NCI-H2029 (cell line): Measurements from ENCODE around the gene UVSSA.
"Not testable (repeated sequence)": the region's sequence is repeated elsewhere in the genome, so short reads cannot be mapped to it uniquely, and the experiment has no call there.

Source experiments
- DNase-seq: peaks from one replicate; lab custom pipeline; 2025; lab: John Stamatoyannopoulos, UW

UVSSA gene

DNA sequence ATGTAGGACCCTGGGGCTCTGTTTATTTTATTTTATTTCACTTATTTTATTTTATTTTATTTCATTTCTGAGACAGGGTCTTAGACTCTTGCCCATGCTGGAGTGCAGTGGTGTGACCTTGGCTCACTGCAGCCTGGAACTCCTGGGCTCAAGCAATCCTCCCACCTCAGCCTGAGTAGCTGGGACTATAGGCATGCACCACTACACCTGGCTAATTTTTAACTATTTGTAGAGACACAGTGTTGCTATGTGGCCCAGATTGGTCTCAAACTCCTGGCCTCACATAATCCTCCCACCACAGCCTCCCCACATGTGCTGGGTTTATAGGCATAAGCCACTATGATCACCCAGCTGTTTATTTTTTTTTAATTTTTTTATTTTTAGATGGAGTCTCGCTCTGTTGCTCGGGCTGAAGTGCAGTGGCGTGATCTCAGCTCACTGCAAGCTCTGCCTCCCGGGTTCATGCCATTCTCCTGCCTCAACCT lies 96.7 kb downstream of the UVSSA start:
- not testable (repeated sequence) for DNase-seq
